Activated T-cell treated with anti-CD3 and anti-CD28 coated beads, Interleukin-2, amount 50 U/mL, for 72 hours (primary cell): ENCODE data around the gene COL13A1. TPM values are rescaled to one million over a fixed set of nuclear protein-coding genes. Genes with fewer than 3 reads are reported as not detected.

ENCODE experiments used
- ATAC-seq, 2 donors: fragments of 150-1000 bp; cut with Tn5 transposase; replicated peaks in 1 of 2; 2 replicates each; pipeline ENCODE4 v1.10.0; 2021; ENCODE audit warnings: moderate library complexity in 2 of 2, mild to moderate bottlenecking in 1 of 2
- DNase-seq, 2 donors: peaks; one replicate each; pipeline ENCODE4 v3.0.0; 2021 to 2022; ENCODE audit warnings: mixed read lengths in 1 of 2
- H3K27ac Mint-ChIP-seq: one replicate; pipeline ENCODE4 v1.8.0; 2022; ENCODE audit warnings: mild to moderate bottlenecking, moderate library complexity, mixed read lengths
- H3K27me3 Mint-ChIP-seq: one replicate; pipeline ENCODE4 v1.8.0; 2022; ENCODE audit warnings: low read depth, mixed read lengths
- H3K36me3 Mint-ChIP-seq, 2 donors: one replicate each; pipeline ENCODE4 v1.8.0; 2022; ENCODE audit warnings: mixed read lengths in 2 of 2, mild to moderate bottlenecking in 1 of 2; ENCODE audit not compliant: insufficient read depth in 2 of 2
- H3K4me1 Mint-ChIP-seq: one replicate; pipeline ENCODE4 v1.8.0; 2022; ENCODE audit warnings: low read depth, mixed read lengths
- H3K4me3 Mint-ChIP-seq, 2 donors: one replicate each; pipeline ENCODE4 v1.8.0; 2022; ENCODE audit warnings: mild to moderate bottlenecking in 2 of 2, mixed read lengths in 2 of 2, moderate library complexity in 2 of 2
- H3K9me3 Mint-ChIP-seq, 2 donors: one replicate each; pipeline ENCODE4 v1.8.0; 2022; ENCODE audit warnings: mixed read lengths in 2 of 2
- total RNA-seq, 2 donors: library from RNA; stranded (reverse); gene quantifications; one replicate each; pipeline ENCODE4 v1.2.3, GENCODE V29; 2022

The COL13A1 gene
- total RNA-seq, 2 donors from 2014 or later, result not detected

DNA sequence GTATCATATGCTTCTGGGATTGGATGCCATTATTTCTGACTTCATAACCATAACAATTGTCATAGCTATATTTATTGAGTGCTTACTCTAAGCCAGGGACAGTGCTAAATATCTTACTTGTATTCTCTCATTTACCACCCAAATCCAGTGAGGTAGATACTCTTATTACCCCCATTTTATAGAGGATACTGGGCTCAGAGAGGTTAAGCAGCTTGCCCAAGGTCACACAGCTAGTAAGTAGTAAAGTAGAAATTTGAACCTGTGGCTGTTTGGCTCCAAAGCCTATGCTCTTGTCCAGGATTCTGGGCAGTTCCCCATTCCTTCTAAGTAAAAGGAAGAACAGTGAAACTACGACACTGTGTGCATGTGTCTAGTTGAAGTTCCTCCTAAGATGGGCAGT lies 56.5 kb downstream of the COL13A1 start:
- Mint-ChIP-seq H3K27ac (no peak overlapping the region), H3K27me3 (no peaks in the 10 kb centered on the region), H3K4me3 (no peak overlapping the region), H3K4me1 (peaks cover 6% of the 10 kb centered on the region), H3K36me3 (no peaks in the 10 kb centered on the region), H3K9me3 (no peaks in the 10 kb centered on the region)
- no peak for ATAC-seq
- no peak for DNase-seq

DNA sequence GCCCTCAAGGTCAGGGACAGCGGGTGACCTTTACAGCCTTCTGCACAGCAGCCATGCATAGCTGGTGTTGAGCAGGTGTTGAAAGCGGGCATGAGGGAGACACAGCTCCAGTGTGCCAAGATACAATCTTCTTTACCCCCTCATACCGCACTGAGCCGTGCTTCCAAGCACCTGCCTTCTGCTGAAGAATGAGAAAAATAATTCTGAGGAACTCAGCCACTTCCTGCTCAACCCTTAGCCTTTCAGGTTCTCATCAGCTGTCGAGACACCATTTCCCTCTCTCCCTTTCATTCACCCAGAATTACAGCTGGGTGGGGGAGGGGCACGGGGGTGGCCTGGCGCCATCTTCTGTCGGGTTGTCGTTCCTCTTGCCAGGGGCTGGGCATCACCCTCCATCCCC lies 58.6 kb downstream of the COL13A1 start:
- ATAC-seq (no peak), DNase-seq (no peak)
- Mint-ChIP-seq H3K9me3 (no peaks in the 10 kb centered on the region), H3K36me3 (no peaks in the 10 kb centered on the region), H3K27ac (no peak overlapping the region), H3K4me1 (peaks cover 6% of the 10 kb centered on the region), H3K27me3 (peaks cover 10% of the 10 kb centered on the region), H3K4me3 (no peak overlapping the region)

DNA sequence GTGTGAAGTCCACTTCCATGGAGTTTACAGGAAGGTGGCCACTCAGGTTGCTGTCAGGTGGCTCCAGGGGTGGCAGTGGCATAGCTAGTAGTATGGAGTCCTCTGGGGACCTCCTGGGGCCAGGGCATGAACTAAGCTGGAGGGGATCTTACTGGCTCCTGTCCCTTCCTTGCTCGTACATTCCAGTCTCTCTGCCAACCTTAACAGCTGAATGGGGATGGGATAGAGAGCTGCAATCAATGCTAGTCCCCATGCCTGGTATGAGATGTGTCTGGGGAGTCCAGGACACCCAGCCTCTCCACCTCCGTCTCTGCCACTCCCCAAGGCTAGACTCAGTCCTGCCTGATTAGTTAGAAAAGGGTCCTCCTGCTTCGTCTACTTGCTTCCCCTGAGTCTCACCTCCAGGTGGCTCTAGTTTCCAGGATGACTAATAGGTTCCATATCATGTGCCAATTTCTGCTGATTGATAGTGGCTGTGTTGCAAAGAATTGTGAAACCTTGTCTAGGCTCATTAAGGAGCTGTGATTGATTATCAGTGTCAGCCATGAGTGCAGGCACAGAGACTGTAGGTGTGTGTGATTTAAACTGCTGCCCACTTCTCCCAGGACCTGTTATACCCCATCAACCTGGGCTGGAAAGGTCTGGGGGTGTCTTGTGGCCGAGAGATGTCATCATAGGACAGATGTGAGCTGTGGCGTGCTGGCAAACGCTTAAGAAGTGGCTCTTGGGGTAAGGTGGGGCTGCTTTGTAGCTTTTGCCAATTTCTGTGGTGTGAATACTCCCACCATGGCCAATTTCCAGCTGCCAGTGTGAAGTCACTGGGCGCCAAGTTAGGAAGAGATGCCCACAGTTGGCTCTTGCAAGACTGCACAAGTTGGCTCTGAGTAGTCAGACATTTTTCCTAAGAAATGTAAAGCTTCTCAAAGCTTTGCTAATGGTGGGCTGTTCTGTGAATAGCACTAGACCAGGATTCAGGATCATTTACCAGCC lies 59.8 kb downstream of the COL13A1 start:
- peak; percentile 41 to 51 for ATAC-seq
- Mint-ChIP-seq H3K36me3 (no peaks in the 10 kb centered on the region), H3K4me1 (peaks cover 6% of the 10 kb centered on the region), H3K4me3 (no peak overlapping the region), H3K27me3 (peaks cover 10% of the 10 kb centered on the region), H3K9me3 (no peaks in the 10 kb centered on the region), H3K27ac (no peak overlapping the region)
- no peak for DNase-seq

DNA sequence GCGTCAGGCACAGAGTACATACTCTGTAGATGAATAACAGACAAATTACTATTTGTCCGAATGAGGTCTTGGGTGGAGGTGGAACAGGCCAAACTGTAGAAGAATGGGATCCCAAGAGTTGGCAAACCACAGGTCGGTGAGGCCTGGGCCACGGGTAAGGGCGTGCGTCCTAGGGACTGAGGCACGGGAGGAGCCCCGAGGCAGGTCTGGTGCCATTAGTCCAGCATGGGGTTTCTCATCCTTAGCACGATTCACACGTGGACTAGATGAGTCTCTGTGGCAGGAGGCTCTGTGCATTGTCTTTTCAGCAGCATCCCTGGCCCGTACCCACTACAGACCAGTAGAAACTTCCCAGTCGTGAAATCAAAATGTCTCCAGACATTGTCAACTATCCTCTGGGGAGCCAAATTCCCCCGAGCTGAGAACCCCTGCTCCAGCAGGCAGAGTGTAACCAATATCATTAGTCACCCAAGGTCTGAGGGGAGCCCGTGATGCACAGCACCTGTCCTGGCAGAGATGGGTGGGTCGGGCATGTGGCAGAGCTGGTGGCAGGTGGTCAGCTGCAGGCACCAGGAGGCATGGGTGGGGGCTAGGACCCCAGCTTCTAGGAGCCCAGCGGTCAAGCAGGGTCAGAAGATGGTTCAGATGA lies 61.3 kb downstream of the COL13A1 start:
- Mint-ChIP-seq H3K4me1 (peaks cover 6% of the 10 kb centered on the region), H3K27ac (no peak overlapping the region), H3K4me3 (no peak overlapping the region), H3K36me3 (no peaks in the 10 kb centered on the region), H3K9me3 (no peaks in the 10 kb centered on the region), H3K27me3 (peaks cover 10% of the 10 kb centered on the region)
- DNase-seq, result no peak
- ATAC-seq, result no peak

DNA sequence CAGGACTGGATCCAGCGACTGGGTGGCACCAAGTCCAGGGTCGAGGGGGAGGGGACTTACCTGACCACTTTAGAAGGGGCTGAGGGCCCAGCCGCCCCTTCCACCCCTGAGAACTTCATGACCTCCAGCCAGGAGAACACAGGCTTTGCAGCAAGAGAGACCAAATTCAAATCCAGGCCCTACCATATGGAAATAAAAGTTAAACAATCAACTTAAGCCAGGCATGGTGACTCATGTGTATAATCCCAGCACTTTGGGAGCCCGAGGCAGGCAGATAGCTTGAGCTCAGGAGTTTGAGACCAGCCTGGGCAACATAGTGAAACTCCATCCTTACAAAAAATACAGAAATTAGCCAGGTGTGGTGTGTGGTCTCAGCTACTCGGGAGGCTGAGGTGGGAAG lies 61.9 kb downstream of the COL13A1 start:
- Mint-ChIP-seq H3K4me1 (peaks cover 6% of the 10 kb centered on the region), H3K36me3 (no peaks in the 10 kb centered on the region), H3K27me3 (peaks cover 10% of the 10 kb centered on the region), H3K27ac (no peak overlapping the region), H3K9me3 (no peaks in the 10 kb centered on the region), H3K4me3 (no peak overlapping the region)
- ATAC-seq (no peak), DNase-seq (no peak)

DNA sequence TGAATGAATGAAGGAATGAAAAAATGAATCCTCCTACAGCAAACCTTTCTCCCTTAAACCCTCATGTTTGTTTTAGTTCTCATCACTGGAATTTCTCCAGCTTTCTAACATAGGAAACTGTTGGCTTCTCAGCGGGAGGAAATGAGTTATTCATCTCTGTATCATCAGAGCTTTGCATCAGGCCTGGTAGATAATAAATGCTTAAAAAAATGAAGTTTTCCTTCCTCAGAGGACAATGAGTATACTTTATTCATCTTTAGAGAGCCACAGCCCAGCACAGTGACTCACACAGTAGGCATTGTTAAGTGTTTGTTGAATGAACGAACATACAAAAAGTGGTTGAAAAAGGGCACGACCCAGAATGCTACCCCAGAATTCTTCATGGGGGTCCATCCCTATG lies 62.6 kb downstream of the COL13A1 start:
- ATAC-seq, result no peak
- H3K9me3 Mint-ChIP-seq, result no peaks in the 10 kb centered on the region
- H3K27me3 Mint-ChIP-seq, result peaks cover 10% of the 10 kb centered on the region
- no peaks in the 10 kb centered on the region for H3K36me3 Mint-ChIP-seq
- no peak overlapping the region for H3K4me3 Mint-ChIP-seq
- no peak for DNase-seq
- peaks cover 6% of the 10 kb centered on the region for H3K4me1 Mint-ChIP-seq
- H3K27ac Mint-ChIP-seq, result no peak overlapping the region

DNA sequence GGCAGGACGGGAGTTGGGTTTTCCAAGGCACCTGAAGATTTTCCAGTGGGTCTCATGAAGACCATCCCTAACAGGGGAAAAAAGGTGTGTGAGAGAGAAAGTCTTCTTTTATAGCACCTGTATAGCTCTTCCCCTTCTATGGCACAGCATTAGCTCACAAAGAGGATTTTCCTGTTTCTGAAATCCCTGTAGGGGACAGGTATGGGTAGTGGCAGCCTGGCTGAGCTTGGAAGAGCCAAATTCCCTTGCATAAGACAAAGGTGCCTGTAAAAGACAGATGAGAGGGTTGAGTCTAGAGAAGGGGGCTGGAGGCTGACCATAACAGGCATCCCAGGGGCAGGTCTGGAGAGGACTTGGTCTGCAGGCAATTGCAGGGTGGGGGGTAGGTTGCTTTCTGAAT lies 63.7 kb downstream of the COL13A1 start:
- Mint-ChIP-seq H3K4me3 (no peak overlapping the region), H3K27me3 (peaks cover 10% of the 10 kb centered on the region), H3K27ac (no peak overlapping the region), H3K4me1 (peaks cover 6% of the 10 kb centered on the region), H3K9me3 (no peaks in the 10 kb centered on the region), H3K36me3 (no peaks in the 10 kb centered on the region)
- DNase-seq (no peak), ATAC-seq (no peak)

DNA sequence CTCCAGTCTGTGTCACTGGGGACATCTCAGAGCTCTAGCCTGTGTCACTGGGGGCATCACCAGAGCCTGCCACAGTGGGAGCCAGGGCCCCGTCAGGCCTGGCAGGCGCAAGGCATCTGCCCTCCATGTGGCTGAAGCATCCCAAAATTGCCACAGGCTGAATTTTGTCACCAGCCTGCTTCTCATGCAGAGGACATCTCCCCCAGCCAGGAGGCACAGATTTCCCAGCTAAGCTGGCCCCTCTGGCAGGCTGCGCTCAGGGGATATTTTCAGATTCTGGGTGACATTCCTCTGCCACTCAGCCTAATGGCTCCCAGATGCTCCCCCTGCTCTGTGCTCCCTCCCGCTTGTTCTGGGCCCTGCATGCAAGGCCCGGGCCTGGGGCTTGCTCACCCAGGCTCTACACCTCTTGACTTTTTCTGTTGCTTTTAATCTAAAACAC lies 64.6 kb downstream of the COL13A1 start:
- peaks cover 10% of the 10 kb centered on the region for H3K27me3 Mint-ChIP-seq
- no peak for ATAC-seq

DNA sequence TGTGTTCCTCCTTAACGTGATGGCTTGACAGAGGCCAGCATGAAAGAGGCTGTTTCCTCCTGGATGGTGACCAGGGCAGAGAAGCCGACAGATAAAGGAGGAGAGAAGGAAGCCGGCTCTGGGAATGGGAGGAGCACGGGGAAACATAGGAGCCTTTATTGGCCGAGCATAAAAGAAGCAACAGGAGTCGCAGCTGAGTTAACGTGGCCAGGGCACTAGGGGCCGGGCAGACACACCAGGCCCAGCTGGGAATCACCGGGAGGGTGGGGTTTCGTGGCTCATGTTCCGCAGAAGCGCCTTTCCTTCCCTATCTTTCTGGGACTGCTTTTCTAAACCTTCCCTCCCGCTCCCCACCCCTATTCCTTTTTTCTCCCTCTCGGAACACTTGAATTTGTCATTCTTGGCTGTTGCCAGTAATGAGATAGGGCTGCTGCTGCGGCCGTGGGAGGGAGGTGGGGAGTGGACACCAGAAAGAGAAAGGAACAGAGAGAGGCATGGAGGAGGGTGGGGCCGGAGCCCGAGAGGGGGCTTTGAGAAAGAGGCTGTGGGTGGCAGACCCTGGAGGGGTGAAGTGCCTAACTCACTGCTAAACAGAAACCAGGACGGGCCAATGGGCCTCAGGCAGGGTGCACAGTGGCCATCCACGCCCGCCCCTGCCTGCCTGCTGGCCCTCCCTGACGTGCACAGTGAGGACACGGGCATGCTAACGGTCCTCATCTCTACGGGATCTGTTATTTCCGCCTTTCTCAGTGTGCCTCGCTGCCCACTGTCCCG lies 65.2 kb downstream of the COL13A1 start:
- H3K9me3 Mint-ChIP-seq, result no peaks in the 10 kb centered on the region
- DNase-seq (no peak), ATAC-seq (no peak)
- no peaks in the 10 kb centered on the region for H3K4me1 Mint-ChIP-seq
- H3K27me3 Mint-ChIP-seq, result peaks cover 10% of the 10 kb centered on the region
- no peak overlapping the region for H3K27ac Mint-ChIP-seq
- no peaks in the 10 kb centered on the region for H3K36me3 Mint-ChIP-seq
- no peak overlapping the region for H3K4me3 Mint-ChIP-seq

More for the DNA sequence above, 64.6 kb downstream of the COL13A1 start:
- Mint-ChIP-seq H3K36me3 (no peaks in the 10 kb centered on the region), H3K4me1 (peaks cover 5% of the 10 kb centered on the region), H3K4me3 (no peak overlapping the region), H3K9me3 (no peaks in the 10 kb centered on the region), H3K27ac (no peak overlapping the region)
- DNase-seq, result no peak

DNA sequence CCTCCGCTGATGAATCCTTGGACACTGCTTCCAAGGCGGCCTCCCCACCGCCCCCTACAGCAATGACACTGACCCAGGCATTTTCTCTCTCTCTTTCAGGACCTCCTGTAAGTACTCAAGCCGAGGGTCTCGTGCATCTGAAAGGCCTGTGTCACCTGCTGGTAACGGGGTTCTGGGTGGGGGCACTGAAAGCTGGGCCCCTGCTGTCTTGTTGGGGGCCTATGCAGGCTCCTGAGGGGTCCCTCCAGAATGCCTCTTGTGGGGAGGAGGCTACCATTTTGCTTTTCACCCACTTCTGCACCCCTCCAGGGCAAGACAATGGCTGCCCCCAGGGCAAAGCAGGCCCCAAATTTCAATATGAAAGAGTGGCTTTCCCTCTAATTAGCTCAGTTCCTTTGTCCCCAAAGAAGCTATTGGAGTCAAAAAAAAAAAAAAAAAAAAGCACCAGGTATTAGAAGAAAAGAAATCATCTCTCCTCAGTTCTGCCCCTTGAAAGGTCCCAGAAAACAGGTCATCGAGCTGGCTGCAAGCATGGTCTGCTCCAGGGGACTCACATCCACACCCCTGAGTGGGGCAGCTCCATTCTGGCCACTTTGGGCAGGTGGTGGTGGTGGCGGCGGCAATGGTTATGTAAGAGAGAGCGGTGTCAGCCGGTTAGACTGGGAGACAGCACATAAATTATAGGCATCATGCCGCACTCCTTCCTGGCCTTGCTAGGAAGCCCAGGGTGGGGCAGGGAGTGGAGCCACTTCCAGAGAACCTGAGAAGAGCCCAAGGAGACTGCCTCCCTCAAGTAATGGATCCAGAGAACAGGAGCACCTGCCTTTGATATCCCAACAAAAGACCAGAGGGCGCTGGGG lies 66.2 kb downstream of the COL13A1 start:
- ATAC-seq (no peak), DNase-seq (no peak)
- Mint-ChIP-seq H3K36me3 (no peaks in the 10 kb centered on the region), H3K4me3 (no peak overlapping the region), H3K9me3 (no peaks in the 10 kb centered on the region), H3K27ac (no peak overlapping the region), H3K27me3 (peaks cover 10% of the 10 kb centered on the region), H3K4me1 (no peaks in the 10 kb centered on the region)

DNA sequence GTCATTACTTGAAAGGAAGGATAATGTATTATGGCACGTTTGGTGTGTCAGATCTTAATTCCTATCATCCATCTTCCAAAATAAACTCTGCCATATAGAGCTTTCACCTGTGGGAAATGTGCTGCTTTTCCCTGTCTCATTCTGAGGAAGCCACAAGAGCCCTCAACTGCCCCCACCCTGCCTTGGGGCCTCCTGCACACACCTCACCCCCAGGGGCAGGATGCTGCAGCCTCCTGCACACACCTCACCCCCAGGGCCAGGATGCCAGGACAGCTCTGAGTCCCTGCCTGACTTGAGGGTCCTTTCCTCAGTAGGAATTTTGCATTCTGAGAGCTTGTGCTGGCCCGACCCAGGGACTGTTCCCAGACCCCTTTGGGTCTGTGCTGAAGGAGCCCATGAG lies 67.1 kb downstream of the COL13A1 start:
- H3K36me3 Mint-ChIP-seq, result no peaks in the 10 kb centered on the region
- no peaks in the 10 kb centered on the region for H3K4me1 Mint-ChIP-seq
- H3K27ac Mint-ChIP-seq, result no peak overlapping the region
- ATAC-seq, result no peak
- no peak overlapping the region for H3K4me3 Mint-ChIP-seq
- DNase-seq, result no peak
- peaks cover 10% of the 10 kb centered on the region for H3K27me3 Mint-ChIP-seq
- no peaks in the 10 kb centered on the region for H3K9me3 Mint-ChIP-seq

DNA sequence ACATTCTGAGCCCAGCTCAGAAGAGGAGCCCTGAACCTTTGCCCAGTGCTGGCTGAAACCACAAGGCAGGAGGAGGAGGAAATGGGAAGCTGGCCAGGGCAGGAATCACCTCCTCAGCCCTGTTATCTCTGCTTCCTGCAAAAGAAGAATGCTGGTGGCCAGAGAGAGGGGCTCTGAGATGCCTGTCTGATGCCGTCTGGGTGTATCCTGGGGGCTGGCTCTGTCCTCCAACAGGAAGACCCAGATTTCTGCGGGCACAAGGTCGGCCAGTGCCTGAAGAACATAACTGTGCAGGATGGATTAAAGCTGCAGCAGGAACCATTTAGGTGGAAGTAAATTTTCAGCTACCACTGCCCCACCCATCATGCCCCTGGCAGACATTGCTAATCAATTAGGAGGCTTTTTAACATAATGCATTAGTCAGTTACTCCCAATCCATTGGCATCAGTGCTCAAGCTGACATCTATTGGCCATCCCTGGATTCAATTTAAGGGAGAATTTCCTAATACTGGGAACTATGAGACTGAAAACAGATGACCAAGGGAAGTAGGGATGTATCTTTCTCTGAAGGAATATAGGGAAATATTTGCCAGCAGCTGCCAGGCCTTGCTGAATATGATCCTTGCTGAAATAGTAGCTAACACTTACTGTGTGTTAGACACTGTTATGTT lies 67.7 kb downstream of the COL13A1 start:
- DNase-seq (no peak), ATAC-seq (no peak)
- no peaks in the 10 kb centered on the region for H3K4me1 Mint-ChIP-seq
- no peaks in the 10 kb centered on the region for H3K9me3 Mint-ChIP-seq
- no peak overlapping the region for H3K27ac Mint-ChIP-seq
- H3K36me3 Mint-ChIP-seq, result no peaks in the 10 kb centered on the region
- peaks cover 8% of the 10 kb centered on the region for H3K27me3 Mint-ChIP-seq
- no peak overlapping the region for H3K4me3 Mint-ChIP-seq
